Epithelial cell of esophagus (primary cell): ENCODE data around the gene KRT86.
A peak's percentile ranks its signal among the peaks of the same experiment; 100 is the strongest.

Source experiments
- DNase-seq: peaks from one replicate; pipeline ENCODE4 v3.0.0; 2010; ENCODE audit warnings: low read depth
- H3K4me3 ChIP-seq: 2 replicates; pipeline ENCODE4 v1.5.1; 2011; ENCODE audit warnings: mild to moderate bottlenecking, low read length, control low read depth
- CTCF ChIP-seq: IDR thresholded peaks from 2 replicates; pipeline ENCODE4 v1.5.1; 2011; ENCODE audit warnings: low read depth, mild to moderate bottlenecking, low read length, control low read depth, inconsistent platforms; ENCODE audit not compliant: insufficient read depth; ENCODE audit errors: missing control alignments

The KRT86 gene

GRCh38 chr12:52305921-52306705 is 31.7 kb downstream of the KRT86 start:
- H3K4me3 ChIP-seq = no peak overlapping the region
- no peak for DNase-seq
- TF ChIP-seq CTCF = peak; percentile 4

- H3K4me3 ChIP-seq = no peak overlapping the region
- TF ChIP-seq CTCF = no peak
- no peak for DNase-seq
Measured at GRCh38 chr12:52306731-52307130, 32.3 kb downstream of the KRT86 start.

GRCh38 chr12:52307836-52308805 is 33.7 kb downstream of the KRT86 start:
- TF ChIP-seq CTCF = peak; percentile 3
- H3K4me3 ChIP-seq = peak overlapping the region; percentile 47
- peak; percentile 66 for DNase-seq

GRCh38 chr12:52308806-52309425 is 34.5 kb downstream of the KRT86 start:
- peak overlapping the region; percentile 47 for H3K4me3 ChIP-seq
- no peak for DNase-seq
- no peak for TF ChIP-seq CTCF

GRCh38 chr12:52310622-52311284 is 36.3 kb downstream of the KRT86 start:
- no peak overlapping the region for H3K4me3 ChIP-seq
- no peak for TF ChIP-seq CTCF
- peak; percentile 42 for DNase-seq

GRCh38 chr12:52311285-52311648 is 36.8 kb downstream of the KRT86 start:
- H3K4me3 ChIP-seq = no peak overlapping the region
- no peak for DNase-seq
- no peak for TF ChIP-seq CTCF
